Stimulated activated CD8-positive, alpha-beta memory T cell treated with anti-CD3 and anti-CD28 coated beads, Interleukin-7, amount 100 ng/mL, for 1 hour (primary cell): ENCODE results near the gene OR5K3.

Experiments
- DNase-seq, 2 donors: peaks; one replicate each; pipeline ENCODE4 v3.0.0-alpha.2; 2020; ENCODE audit warnings: low read depth in 2 of 2

OR5K3 gene

GRCh38 chr3:98433764-98434163 is 43.3 kb downstream of the OR5K3 start:
- no peak for DNase-seq

- no peak for DNase-seq
Measured at GRCh38 chr3:98434412-98434811, 43.9 kb downstream of the OR5K3 start.

GRCh38 chr3:98440283-98440682 is 49.8 kb downstream of the OR5K3 start:
- no peak for DNase-seq
